Stimulated activated CD8-positive, alpha-beta memory T cell treated with anti-CD3 and anti-CD28 coated beads, Interleukin-7, amount 100 ng/mL, for 4 hours (primary cell): ENCODE measurements around the gene CCR9.

ENCODE experiments used
- DNase-seq, 2 donors: peaks; one replicate each; pipeline ENCODE4 v3.0.0-alpha.2; 2020; ENCODE audit warnings: low read depth in 2 of 2

CCR9 gene

GRCh38 chr3:45907769-45908705 lies 21.7 kb downstream of the CCR9 start:
- DNase-seq, result no peak

GRCh38 chr3:45908761-45909160 lies 22.4 kb downstream of the CCR9 start:
- DNase-seq, result no peak

- DNase-seq, result no peak
These were observed 23.2 kb downstream of the CCR9 start for GRCh38 chr3:45909542-45909941.

- no peak for DNase-seq
These were observed 24.5 kb downstream of the CCR9 start for GRCh38 chr3:45910892-45911291.

GRCh38 chr3:45911511-45912226 lies 25.3 kb downstream of the CCR9 start:
- DNase-seq, result no peak

- no peak for DNase-seq
These were observed 26.1 kb downstream of the CCR9 start for GRCh38 chr3:45912435-45912834.

- DNase-seq, result no peak
These were observed 28.2 kb downstream of the CCR9 start for GRCh38 chr3:45914362-45915058.

- no peak for DNase-seq
These were observed 28.7 kb downstream of the CCR9 start for GRCh38 chr3:45915059-45915439.

- peak; percentile 77 to 84 for DNase-seq
These were observed 29.3 kb downstream of the CCR9 start for GRCh38 chr3:45915518-45916231.

GRCh38 chr3:45917146-45917898 lies 31.0 kb downstream of the CCR9 start:
- DNase-seq, result no peak

- DNase-seq, result no peak
These were observed 35.1 kb downstream of the CCR9 start for GRCh38 chr3:45921158-45922038.

GRCh38 chr3:45922039-45922326 lies 35.6 kb downstream of the CCR9 start:
- no peak for DNase-seq

- no peak for DNase-seq
These were observed 36.7 kb downstream of the CCR9 start for GRCh38 chr3:45922950-45923590.

- no peak for DNase-seq
These were observed 37.4 kb downstream of the CCR9 start for GRCh38 chr3:45923755-45924154.

- DNase-seq, result no peak
These were observed 41.5 kb downstream of the CCR9 start for GRCh38 chr3:45927881-45928280.

- DNase-seq, result peak; percentile 12 to 39
These were observed 42.8 kb downstream of the CCR9 start for GRCh38 chr3:45929042-45929679.

- no peak for DNase-seq
These were observed 45.2 kb downstream of the CCR9 start for GRCh38 chr3:45931496-45931895.

GRCh38 chr3:45932112-45932511 lies 45.8 kb downstream of the CCR9 start:
- no peak for DNase-seq

- no peak for DNase-seq
These were observed 47.2 kb downstream of the CCR9 start for GRCh38 chr3:45933591-45933990.
